SU-DHL-6 (cell line): ENCODE measurements around the gene AGBL4.

Source experiments
- H2AFZ ChIP-seq: fragments of 200-600 bp; sonication (generic); 2 replicates; pipeline ENCODE4 v1.6.1; 2014; ENCODE audit warnings: low read depth, mild to moderate bottlenecking, moderate library complexity, mixed read lengths, antibody characterized with exemption, low read length; ENCODE audit not compliant: severe bottlenecking
- H3F3A ChIP-seq: fragments of 200-600 bp; shearing (Covaris generic); 2 replicates; pipeline ENCODE4 v1.6.0; 2016; ENCODE audit warnings: antibody characterized with exemption, mild to moderate bottlenecking; ENCODE audit not compliant: insufficient read depth
- H3K27ac ChIP-seq: fragments of 200-600 bp; sonication (generic); 2 replicates; pipeline ENCODE4 v1.5.1; 2016; ENCODE audit warnings: low read depth, mild to moderate bottlenecking, low read length, moderate library complexity, mixed read lengths
- H3K27me3 ChIP-seq: fragments of 200-600 bp; sonication (generic), shearing (Covaris generic); 2 replicates; pipeline ENCODE4 v1.6.0; 2014; ENCODE audit warnings: mild to moderate bottlenecking, low read length
- H3K36me3 ChIP-seq: fragments of 200-600 bp; sonication (generic); 2 replicates; pipeline ENCODE4 v1.6.1; 2014; ENCODE audit warnings: mild to moderate bottlenecking, low read length, mixed read lengths
- H3K4me2 ChIP-seq: fragments of 300-600, 200-600 bp; shearing (Covaris generic), sonication (generic); 2 replicates; pipeline ENCODE4 v1.6.0; 2014; ENCODE audit warnings: low read length, low read depth, mild to moderate bottlenecking; ENCODE audit not compliant: poor library complexity, severe bottlenecking
- H3K4me3 ChIP-seq: fragments of 200-600 bp; sonication (generic); 2 replicates; pipeline ENCODE4 v1.5.1; 2014; ENCODE audit warnings: antibody characterized with exemption, low read length, mild to moderate bottlenecking, mixed read lengths; ENCODE audit not compliant: insufficient read depth, poor library complexity, severe bottlenecking
- H3K79me2 ChIP-seq: fragments of 200-600 bp; sonication (generic); 2 replicates; pipeline ENCODE4 v1.6.1; 2014; ENCODE audit warnings: mild to moderate bottlenecking, low read length, moderate library complexity; ENCODE audit not compliant: insufficient read depth
- H3K9ac ChIP-seq: fragments of 200-600 bp; sonication (generic); 2 replicates; pipeline ENCODE4 v1.7.0; 2014; ENCODE audit warnings: mild to moderate bottlenecking, low read length
- H3K9me2 ChIP-seq: fragments of 200-600 bp; sonication (generic); replicated peaks from 2 replicates; pipeline ENCODE4 v1.6.1; 2014; ENCODE audit warnings: low read length; ENCODE audit not compliant: insufficient read depth
- H3K9me3 ChIP-seq: fragments of 200-600 bp; sonication (generic); 2 replicates; pipeline ENCODE4 v1.6.1; 2014; ENCODE audit warnings: low read length, mixed read lengths; ENCODE audit not compliant: insufficient read depth
- H4K20me1 ChIP-seq: fragments of 200-600 bp; sonication (generic); 2 replicates; pipeline ENCODE4 v1.6.1; 2014; ENCODE audit warnings: low read depth, mild to moderate bottlenecking, antibody characterized with exemption, low read length, moderate library complexity, mixed read lengths
- CTCF ChIP-seq: fragments of 200-600 bp; sonication (generic); IDR thresholded peaks from one replicate; pipeline ENCODE4 v1.5.1; 2017; ENCODE audit warnings: antibody characterized with exemption, mild to moderate bottlenecking, low read length, moderate library complexity; ENCODE audit not compliant: insufficient read depth, poor library complexity, severe bottlenecking
- EZH2phosphoT487 ChIP-seq: fragments of 200-600 bp; sonication (generic), shearing (Covaris generic); conservative IDR thresholded peaks from 2 replicates; pipeline ENCODE4 v1.6.1; 2018; ENCODE audit warnings: mild to moderate bottlenecking, antibody characterized with exemption, low read length, moderate library complexity, mixed read lengths

Gene AGBL4

DNA sequence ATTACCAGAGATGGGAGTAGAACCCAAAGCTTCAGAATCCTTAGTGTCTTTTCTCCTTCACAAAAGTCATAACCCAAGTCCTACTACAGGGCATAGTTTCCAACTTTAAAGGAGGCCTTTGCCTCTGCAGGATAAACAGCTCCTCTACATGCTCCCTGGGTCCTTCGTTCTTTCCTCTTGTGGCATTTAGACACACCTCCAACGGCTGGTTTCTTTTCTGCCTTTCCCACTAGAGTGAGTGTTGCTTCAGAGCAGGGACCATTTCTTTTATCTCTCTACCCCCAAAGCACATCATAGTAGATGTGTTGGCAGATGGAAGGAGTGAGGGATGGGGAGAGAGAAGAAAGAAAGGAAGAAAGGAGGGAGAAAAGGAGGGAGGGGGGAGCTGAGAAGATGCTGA lies 1407.0 kb downstream of the AGBL4 start:
- H3K4me3 ChIP-seq: no peak overlapping the region
- H3F3A ChIP-seq: no peaks in the 10 kb centered on the region

GRCh38 chr1:48611841-48612240 lies 1411.9 kb downstream of the AGBL4 start:
- Histone ChIP-seq H3K36me3 (no peaks in the 10 kb centered on the region), H3K4me2 (no peak overlapping the region), H3K9me2 (no peaks in the 10 kb centered on the region), H3K79me2 (no peaks in the 10 kb centered on the region), H3K27me3 (no peaks in the 10 kb centered on the region), H3K27ac (no peak overlapping the region), H3K4me3 (no peak overlapping the region), H3K9me3 (no peaks in the 10 kb centered on the region), H3F3A (no peaks in the 10 kb centered on the region), H4K20me1 (no peaks in the 10 kb centered on the region), H3K9ac (no peak overlapping the region), H2AFZ (no peak overlapping the region)
- TF ChIP-seq CTCF (no peak), EZH2phosphoT487 (no peak)

More for the DNA sequence above, 1407.0 kb downstream of the AGBL4 start:
- H3K9me2 ChIP-seq: no peaks in the 10 kb centered on the region
- no peaks in the 10 kb centered on the region for H3K9me3 ChIP-seq
- H3K4me2 ChIP-seq: no peak overlapping the region
- H3K9ac ChIP-seq: no peak overlapping the region
- no peaks in the 10 kb centered on the region for H3K27me3 ChIP-seq
- no peaks in the 10 kb centered on the region for H4K20me1 ChIP-seq
- TF ChIP-seq EZH2phosphoT487: no peak
- TF ChIP-seq CTCF: no peak
- H3K79me2 ChIP-seq: no peaks in the 10 kb centered on the region
- no peak overlapping the region for H2AFZ ChIP-seq
- H3K27ac ChIP-seq: no peak overlapping the region
- H3K36me3 ChIP-seq: no peaks in the 10 kb centered on the region

DNA sequence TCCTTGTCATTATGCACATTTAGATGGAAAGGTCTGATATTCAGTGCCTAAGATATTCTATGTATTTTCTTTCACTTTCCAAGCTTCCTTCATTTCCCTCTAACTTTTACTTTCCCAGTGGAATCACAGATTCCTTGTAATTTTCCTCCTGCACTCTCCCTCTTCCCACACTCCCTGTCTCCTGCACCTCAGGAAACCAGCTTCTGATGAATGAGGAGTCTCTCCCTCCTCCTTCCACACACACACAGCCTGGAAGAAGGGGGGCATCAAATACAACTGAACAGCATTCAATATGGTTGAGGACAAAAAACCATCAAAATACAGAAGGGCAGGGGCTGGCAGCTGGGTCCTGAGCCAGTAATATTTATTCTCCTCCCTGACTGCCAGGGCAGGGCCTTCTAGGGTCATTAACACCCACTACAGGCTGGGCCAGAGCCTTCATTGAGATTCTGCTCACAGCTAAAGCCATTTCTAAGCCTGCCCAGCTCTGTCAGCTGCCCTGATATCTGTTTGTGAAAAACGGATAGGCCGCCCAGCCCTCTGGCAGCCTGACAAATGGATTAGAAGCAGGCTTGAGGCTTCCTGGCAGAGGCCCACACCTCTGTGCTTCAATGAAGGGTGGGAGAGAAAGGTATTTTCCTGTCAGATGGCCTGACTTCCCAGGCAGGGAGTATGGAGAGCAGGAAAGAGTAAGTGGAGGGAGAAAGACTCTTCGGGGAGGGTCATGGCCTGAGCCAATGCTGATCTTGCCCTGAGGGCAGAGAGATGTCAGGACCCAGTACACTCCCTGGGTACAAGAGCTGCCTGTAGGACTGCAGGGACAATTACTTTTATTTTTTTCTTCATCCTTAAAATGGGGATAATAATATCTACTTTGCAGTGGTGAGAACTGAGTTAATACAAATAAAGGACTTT lies 1412.9 kb downstream of the AGBL4 start:
- H3K79me2 ChIP-seq: no peaks in the 10 kb centered on the region
- no peaks in the 10 kb centered on the region for H3F3A ChIP-seq
- no peaks in the 10 kb centered on the region for H4K20me1 ChIP-seq
- no peaks in the 10 kb centered on the region for H3K9me3 ChIP-seq
- TF ChIP-seq EZH2phosphoT487 (no peak), CTCF (no peak)
- H3K4me2 ChIP-seq: no peak overlapping the region
- no peak overlapping the region for H3K4me3 ChIP-seq
- H3K9ac ChIP-seq: no peak overlapping the region
- H2AFZ ChIP-seq: no peak overlapping the region
- no peaks in the 10 kb centered on the region for H3K36me3 ChIP-seq
- H3K27me3 ChIP-seq: no peaks in the 10 kb centered on the region
- no peaks in the 10 kb centered on the region for H3K9me2 ChIP-seq
- no peak overlapping the region for H3K27ac ChIP-seq
